AG04450 (cell line): Measurements from ENCODE around the gene STT3B. TPM values are rescaled to one million over a fixed set of nuclear protein-coding genes. Genes with fewer than 3 reads are reported as not detected.

Experiments
- CTCF ChIA-PET: fragments of 300-600, 350-600 bp; formaldehyde crosslinking; extraction: SDS; loops from one replicate; lab custom pipeline; 2022; ENCODE audit warnings: antibody characterized with exemption, inconsistent platforms; lab: Charles Lee
- POLR2A ChIA-PET: fragments of 350-600 bp; formaldehyde crosslinking; extraction: SDS; loops from one replicate; lab custom pipeline; 2021; ENCODE audit warnings: antibody characterized with exemption, inconsistent platforms; lab: Yijun Ruan, JAX
- DNase-seq: peaks from one replicate; pipeline ENCODE4 v3.0.0-alpha.2; 2011; ENCODE audit warnings: low read depth, low spot score
- H3K27ac ChIP-seq: one replicate; pipeline ENCODE4 v1.5.1; 2012; ENCODE audit warnings: low read depth, low read length, control low read depth
- H3K27me3 ChIP-seq: one replicate; pipeline ENCODE4 v1.6.0; 2012; ENCODE audit warnings: low read length; ENCODE audit not compliant: control insufficient read depth, insufficient read depth
- H3K4me3 ChIP-seq: 2 replicates; pipeline ENCODE4 v1.5.1; 2011; ENCODE audit warnings: mild to moderate bottlenecking, low read depth, low read length, control low read depth
- H3K9me3 ChIP-seq: 2 replicates; pipeline ENCODE4 v1.5.1; 2012; ENCODE audit warnings: low read length; ENCODE audit not compliant: control insufficient read depth, insufficient read depth
- polyA plus RNA-seq: library from polyadenylated mRNA; depleted of rRNA; stranded (reverse); fragments of >200 nt; gene quantifications from 2 replicates; pipeline ENCODE4 v1.2.3, GENCODE V29; 2011
- TF ChIP-seq, protein P1 (sequence below): IDR thresholded peaks from 2 replicates; pipeline ENCODE4 v1.5.1; 2011; ENCODE audit warnings: low read depth, low read length, control low read depth, inconsistent platforms

STT3B gene
- polyA plus RNA-seq, 1 experiment = 112 TPM

DNA sequence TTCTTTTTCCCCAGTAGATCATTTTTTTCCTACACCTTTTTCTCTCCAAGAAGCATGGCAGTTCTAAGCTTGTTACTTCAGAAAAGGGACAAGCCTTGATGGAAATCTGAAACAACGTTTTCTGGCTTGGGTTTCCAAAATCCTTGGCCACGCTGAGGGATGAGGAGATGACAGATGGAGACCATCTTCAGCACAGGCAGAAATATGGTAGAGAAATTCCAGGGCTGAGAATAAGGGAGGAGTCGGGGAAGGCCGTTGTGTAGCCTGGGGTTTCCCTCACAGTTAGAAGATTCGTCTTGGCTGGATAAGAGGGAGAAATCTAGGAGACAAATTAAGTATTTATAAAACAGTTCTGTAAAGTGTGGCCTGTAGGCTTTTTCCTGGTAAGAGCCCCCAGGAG, 33.9 kb upstream of the STT3B start:
- POLR2A ChIA-PET = no interaction called here
- no peaks in the 10 kb centered on the region for H3K27me3 ChIP-seq
- H3K27ac ChIP-seq = no peak overlapping the region
- no peak for DNase-seq
- H3K4me3 ChIP-seq = no peak overlapping the region
- CTCF ChIA-PET = no interaction called here
- no peaks in the 10 kb centered on the region for H3K9me3 ChIP-seq
- TF ChIP-seq, protein P1, sequence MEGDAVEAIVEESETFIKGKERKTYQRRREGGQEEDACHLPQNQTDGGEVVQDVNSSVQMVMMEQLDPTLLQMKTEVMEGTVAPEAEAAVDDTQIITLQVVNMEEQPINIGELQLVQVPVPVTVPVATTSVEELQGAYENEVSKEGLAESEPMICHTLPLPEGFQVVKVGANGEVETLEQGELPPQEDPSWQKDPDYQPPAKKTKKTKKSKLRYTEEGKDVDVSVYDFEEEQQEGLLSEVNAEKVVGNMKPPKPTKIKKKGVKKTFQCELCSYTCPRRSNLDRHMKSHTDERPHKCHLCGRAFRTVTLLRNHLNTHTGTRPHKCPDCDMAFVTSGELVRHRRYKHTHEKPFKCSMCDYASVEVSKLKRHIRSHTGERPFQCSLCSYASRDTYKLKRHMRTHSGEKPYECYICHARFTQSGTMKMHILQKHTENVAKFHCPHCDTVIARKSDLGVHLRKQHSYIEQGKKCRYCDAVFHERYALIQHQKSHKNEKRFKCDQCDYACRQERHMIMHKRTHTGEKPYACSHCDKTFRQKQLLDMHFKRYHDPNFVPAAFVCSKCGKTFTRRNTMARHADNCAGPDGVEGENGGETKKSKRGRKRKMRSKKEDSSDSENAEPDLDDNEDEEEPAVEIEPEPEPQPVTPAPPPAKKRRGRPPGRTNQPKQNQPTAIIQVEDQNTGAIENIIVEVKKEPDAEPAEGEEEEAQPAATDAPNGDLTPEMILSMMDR = no peak

DNA sequence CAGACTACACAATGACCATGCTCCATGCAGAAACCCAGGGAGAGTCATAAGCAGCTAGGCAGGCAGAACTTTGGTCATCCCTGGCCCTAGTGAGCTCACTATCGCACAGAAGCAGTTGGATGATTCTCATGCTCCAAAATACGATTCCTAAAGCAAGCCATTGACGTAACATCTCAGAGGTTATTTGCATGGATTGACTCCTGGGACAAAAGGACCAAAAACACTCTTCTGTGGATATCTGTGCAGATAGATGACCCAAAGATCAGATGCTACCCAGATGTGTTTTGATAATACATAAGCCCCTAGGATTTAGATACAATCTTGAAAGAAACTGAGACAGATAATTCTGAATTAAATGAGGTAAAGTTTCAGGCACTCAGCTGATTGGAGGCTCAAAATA, 33.4 kb upstream of the STT3B start:
- no peak overlapping the region for H3K4me3 ChIP-seq
- no peak overlapping the region for H3K27ac ChIP-seq
- TF ChIP-seq, protein P1 = no peak
- no peak for DNase-seq
- no peaks in the 10 kb centered on the region for H3K27me3 ChIP-seq
- ChIA-PET CTCF (no interaction called here), POLR2A (no interaction called here)
- no peaks in the 10 kb centered on the region for H3K9me3 ChIP-seq

GRCh38 chr3:31502803-31503221, 29.9 kb upstream of the STT3B start:
- Histone ChIP-seq H3K9me3 (no peaks in the 10 kb centered on the region), H3K27me3 (no peaks in the 10 kb centered on the region), H3K4me3 (no peak overlapping the region), H3K27ac (no peak overlapping the region)
- no peak for DNase-seq
- ChIA-PET CTCF (no interaction called here), POLR2A (no interaction called here)
- TF ChIP-seq, protein P1 = no peak

- TF ChIP-seq, protein P1 = no peak
- POLR2A ChIA-PET = no interaction called here
- Histone ChIP-seq H3K27me3 (peaks cover 2% of the 10 kb centered on the region), H3K4me3 (no peak overlapping the region), H3K27ac (no peak overlapping the region), H3K9me3 (no peaks in the 10 kb centered on the region)
- CTCF ChIA-PET = no interaction called here
- no peak for DNase-seq
Measured at GRCh38 chr3:31503456-31503855, 29.3 kb upstream of the STT3B start.

DNA sequence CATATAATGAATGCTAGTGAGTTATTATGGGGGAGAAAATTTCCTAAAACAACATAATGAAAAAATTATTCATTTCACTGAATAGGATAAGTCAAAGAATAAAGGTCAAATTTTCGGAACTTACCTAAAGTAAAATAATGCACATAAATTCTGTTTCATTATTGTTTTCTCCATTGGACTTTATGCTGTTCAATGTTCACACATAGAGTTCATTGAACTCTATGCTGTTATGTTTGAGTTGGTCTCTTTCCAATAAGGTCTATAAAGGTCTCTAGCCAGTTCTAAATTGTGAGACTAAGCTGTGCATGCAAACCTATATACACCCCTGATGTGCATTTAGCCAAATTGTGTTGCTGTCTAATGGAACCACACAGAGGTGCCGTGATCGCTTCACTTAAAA, 28.5 kb upstream of the STT3B start:
- Histone ChIP-seq H3K27me3 (peaks cover 3% of the 10 kb centered on the region), H3K9me3 (no peaks in the 10 kb centered on the region), H3K27ac (no peak overlapping the region), H3K4me3 (no peak overlapping the region)
- no peak for DNase-seq
- CTCF ChIA-PET = interaction anchor here (0.7 kb wide), 1 partner anchor 15 kb away, joined by 7 read pairs; no protein-coding TSS in a partner anchor
- POLR2A ChIA-PET = no interaction called here
- TF ChIP-seq, protein P1 = no peak
